BE2C (cell line): ENCODE results near the gene CCR4.
"Not testable (repeated sequence)": the region's sequence is repeated elsewhere in the genome, so short reads cannot be mapped to it uniquely, and the experiment has no call there.

ENCODE experiments used
- DNase-seq: peaks from one replicate; pipeline ENCODE4 v3.0.0-alpha.2; 2020
- H3K27me3 ChIP-seq: fragments of 250-450 bp; sonication (Bioruptor Pico); 2 replicates; pipeline ENCODE4 v1.5.1; 2020; ENCODE audit warnings: mild to moderate bottlenecking
- H3K36me3 ChIP-seq: fragments of 250-450 bp; sonication (Bioruptor Pico); 2 replicates; pipeline ENCODE4 v1.5.1; 2020; ENCODE audit warnings: mild to moderate bottlenecking
- H3K4me1 ChIP-seq: fragments of 250-450 bp; sonication (Bioruptor Pico); 2 replicates; pipeline ENCODE4 v1.5.1; 2020
- H3K4me3 ChIP-seq: 2 replicates; pipeline ENCODE4 v1.5.1; 2011; ENCODE audit warnings: low read depth, low read length
- H3K9me3 ChIP-seq: fragments of 250-450 bp; sonication (Bioruptor Pico); 2 replicates; pipeline ENCODE4 v1.5.1; 2020
- CTCF ChIP-seq: IDR thresholded peaks from 2 replicates; pipeline ENCODE4 v1.5.1; 2012; ENCODE audit warnings: mild to moderate bottlenecking, low read depth, low read length

CCR4 gene

GRCh38 chr3:32975891-32976595 lies 24.6 kb downstream of the CCR4 start:
- no peaks in the 10 kb centered on the region for H3K4me1 ChIP-seq
- DNase-seq: no peak
- no peaks in the 10 kb centered on the region for H3K9me3 ChIP-seq
- H3K27me3 ChIP-seq: no peaks in the 10 kb centered on the region
- TF ChIP-seq CTCF: no peak
- H3K4me3 ChIP-seq: no peak overlapping the region
- no peaks in the 10 kb centered on the region for H3K36me3 ChIP-seq

DNA sequence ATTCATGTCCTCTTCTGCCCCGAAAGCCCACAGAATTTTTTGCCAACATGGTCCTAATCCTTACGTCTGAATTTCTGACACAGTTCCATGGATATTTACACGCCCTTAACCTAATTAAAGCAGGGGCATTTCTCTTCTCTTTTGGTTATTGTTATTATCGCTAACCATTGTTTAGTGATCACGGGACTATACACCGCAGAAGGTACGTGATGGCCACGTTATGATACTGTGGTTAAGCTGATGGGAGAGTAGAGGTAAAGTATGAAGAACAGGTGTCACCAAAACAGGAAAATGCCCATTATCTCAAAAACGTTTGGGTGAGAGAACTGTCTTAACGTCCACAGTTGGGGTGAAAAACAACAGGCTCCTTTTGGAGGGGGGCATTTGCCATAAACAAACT lies 26.4 kb downstream of the CCR4 start:
- H3K9me3 ChIP-seq: no peaks in the 10 kb centered on the region
- H3K4me1 ChIP-seq: no peaks in the 10 kb centered on the region
- no peak for DNase-seq

DNA sequence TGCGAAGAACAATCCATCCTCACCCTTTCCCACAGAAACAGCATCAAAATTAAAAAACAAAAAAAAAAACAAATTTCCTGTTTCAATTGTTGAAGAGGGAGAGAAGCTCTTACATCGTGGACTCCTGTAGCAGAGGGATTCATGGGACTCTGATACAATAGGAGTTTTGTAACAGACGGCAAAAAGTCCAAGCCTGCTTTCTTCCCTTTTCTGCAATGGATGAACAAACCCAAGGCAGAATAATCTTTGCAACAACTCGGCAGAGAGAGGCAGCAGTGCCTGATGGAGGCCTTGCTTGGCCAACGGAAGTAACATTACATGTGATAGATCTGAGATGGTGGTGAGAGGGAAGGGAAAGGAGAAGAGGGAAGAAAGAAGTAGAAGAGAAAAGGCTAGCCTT lies 26.9 kb downstream of the CCR4 start:
- no peak for DNase-seq
- no peaks in the 10 kb centered on the region for H3K27me3 ChIP-seq
- TF ChIP-seq CTCF: no peak
- H3K4me3 ChIP-seq: no peak overlapping the region
- no peaks in the 10 kb centered on the region for H3K9me3 ChIP-seq
- H3K4me1 ChIP-seq: no peaks in the 10 kb centered on the region
- no peaks in the 10 kb centered on the region for H3K36me3 ChIP-seq

More for the DNA sequence above, 26.4 kb downstream of the CCR4 start:
- Histone ChIP-seq H3K36me3 (no peaks in the 10 kb centered on the region), H3K4me3 (no peak overlapping the region), H3K27me3 (no peaks in the 10 kb centered on the region)
- TF ChIP-seq CTCF: no peak

DNA sequence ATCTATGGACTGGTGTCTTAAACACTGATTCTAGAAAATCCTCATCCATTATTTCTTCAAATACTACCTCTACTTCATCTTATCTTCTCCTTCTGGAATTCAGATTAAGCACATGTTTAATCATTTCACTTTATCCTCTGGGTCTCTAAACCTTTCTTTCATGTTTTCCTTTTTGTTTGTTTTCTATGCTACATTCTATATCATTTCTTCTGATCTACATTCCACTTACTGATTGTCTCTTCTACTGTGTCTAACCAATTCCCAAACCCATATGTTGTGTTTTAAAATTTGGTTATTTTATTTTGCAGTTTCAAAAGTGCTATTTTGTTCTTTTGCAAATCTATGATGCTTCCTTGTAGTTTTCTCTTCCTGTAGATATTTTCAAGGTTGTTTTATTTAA lies 31.7 kb downstream of the CCR4 start:
- H3K9me3 ChIP-seq: no peaks in the 10 kb centered on the region
- DNase-seq: no peak
- no peaks in the 10 kb centered on the region for H3K27me3 ChIP-seq
- no peaks in the 10 kb centered on the region for H3K36me3 ChIP-seq
- H3K4me3 ChIP-seq: no peak overlapping the region
- H3K4me1 ChIP-seq: no peaks in the 10 kb centered on the region
- TF ChIP-seq CTCF: no peak

- not testable (repeated sequence) for H3K9me3 ChIP-seq, H3K36me3 ChIP-seq, H3K4me3 ChIP-seq, DNase-seq, H3K27me3 ChIP-seq, H3K4me1 ChIP-seq
These were observed 33.5 kb downstream of the CCR4 start for GRCh38 chr3:32984918-32985317.

DNA sequence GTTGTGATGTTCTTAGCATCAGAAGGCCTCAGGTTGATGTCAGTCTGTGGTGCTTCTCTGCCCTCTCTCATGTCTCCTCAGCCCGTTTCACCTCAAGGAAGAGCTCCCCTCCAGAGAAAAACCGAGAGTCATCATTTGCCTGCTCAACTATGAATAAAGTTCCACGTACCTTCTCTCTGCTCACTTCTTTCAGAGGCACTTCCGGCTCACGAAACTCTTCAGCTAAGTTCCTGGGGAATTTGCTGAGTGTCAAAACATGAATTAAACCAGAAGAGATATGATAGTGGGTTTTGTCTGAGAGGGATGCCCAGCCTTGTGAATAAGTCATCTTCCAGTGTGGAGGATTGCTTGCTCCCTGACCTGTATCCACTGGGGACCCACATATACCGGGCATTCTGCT lies 37.7 kb downstream of the CCR4 start:
- H3K36me3 ChIP-seq: no peaks in the 10 kb centered on the region
- H3K27me3 ChIP-seq: no peaks in the 10 kb centered on the region
- no peaks in the 10 kb centered on the region for H3K4me1 ChIP-seq
- H3K4me3 ChIP-seq: no peak overlapping the region
- H3K9me3 ChIP-seq: no peaks in the 10 kb centered on the region
- no peak for DNase-seq
- no peak for TF ChIP-seq CTCF
